DND-41 (cell line): Measurements from ENCODE around the gene UROC1.

Experiments used
- EZH2 ChIP-seq: IDR thresholded peaks from 3 replicates; pipeline ENCODE4 v1.6.1; 2012; ENCODE audit warnings: borderline replicate concordance, low read depth, mild to moderate bottlenecking, moderate library complexity, low read length, inconsistent platforms; ENCODE audit not compliant: severe bottlenecking
- TF ChIP-seq, protein P1 (sequence below): IDR thresholded peaks from 2 replicates; pipeline ENCODE4 v1.5.1; 2012; ENCODE audit warnings: borderline replicate concordance, low read length, moderate library complexity, mild to moderate bottlenecking; ENCODE audit not compliant: poor library complexity, severe bottlenecking; ENCODE audit errors: extremely low read depth

DNA sequence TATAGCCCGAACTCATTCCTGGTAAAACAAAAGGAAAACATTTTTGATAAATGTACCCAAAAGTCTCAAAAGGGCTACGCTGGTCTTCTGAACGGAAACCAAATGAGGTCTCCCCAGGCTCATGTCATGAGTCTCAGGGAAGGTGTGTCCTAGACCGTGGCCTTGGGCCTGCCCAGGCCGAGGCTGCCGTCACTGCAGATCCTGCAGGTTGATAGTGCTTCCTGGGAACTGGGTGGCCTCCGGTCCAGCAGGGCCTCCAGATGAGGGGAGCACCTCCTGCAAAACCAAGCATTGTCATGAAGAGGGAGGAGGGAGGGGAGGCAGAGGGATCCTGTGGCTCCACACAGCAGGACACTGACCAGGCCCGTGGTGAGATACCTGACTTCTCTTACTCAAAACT is 79.4 kb downstream of the UROC1 start:
- TF ChIP-seq, protein P1, sequence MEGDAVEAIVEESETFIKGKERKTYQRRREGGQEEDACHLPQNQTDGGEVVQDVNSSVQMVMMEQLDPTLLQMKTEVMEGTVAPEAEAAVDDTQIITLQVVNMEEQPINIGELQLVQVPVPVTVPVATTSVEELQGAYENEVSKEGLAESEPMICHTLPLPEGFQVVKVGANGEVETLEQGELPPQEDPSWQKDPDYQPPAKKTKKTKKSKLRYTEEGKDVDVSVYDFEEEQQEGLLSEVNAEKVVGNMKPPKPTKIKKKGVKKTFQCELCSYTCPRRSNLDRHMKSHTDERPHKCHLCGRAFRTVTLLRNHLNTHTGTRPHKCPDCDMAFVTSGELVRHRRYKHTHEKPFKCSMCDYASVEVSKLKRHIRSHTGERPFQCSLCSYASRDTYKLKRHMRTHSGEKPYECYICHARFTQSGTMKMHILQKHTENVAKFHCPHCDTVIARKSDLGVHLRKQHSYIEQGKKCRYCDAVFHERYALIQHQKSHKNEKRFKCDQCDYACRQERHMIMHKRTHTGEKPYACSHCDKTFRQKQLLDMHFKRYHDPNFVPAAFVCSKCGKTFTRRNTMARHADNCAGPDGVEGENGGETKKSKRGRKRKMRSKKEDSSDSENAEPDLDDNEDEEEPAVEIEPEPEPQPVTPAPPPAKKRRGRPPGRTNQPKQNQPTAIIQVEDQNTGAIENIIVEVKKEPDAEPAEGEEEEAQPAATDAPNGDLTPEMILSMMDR, result no peak
- no peak for TF ChIP-seq EZH2
